PFSK-1 (cell line): Measurements from ENCODE around the gene FLAD1.

Source experiments
- FOXP2 ChIP-seq: optimal IDR thresholded peaks from 2 replicates; pipeline ENCODE3; 2011; ENCODE audit warnings: borderline replicate concordance, control low read depth, inconsistent platforms; ENCODE audit not compliant: insufficient read depth; ENCODE audit errors: extremely low read length, extremely low read depth
- POLR2AphosphoS5 ChIP-seq: IDR thresholded peaks from 2 replicates; pipeline ENCODE4 v1.6.1; 2012; ENCODE audit warnings: low read depth, mild to moderate bottlenecking, control low read depth, low read length, moderate library complexity
- SIN3A ChIP-seq: IDR thresholded peaks from 2 replicates; pipeline ENCODE4 v1.6.1; 2012; ENCODE audit warnings: mild to moderate bottlenecking, low read length, moderate library complexity, borderline replicate concordance; ENCODE audit not compliant: insufficient read depth
- TAF1 ChIP-seq: IDR thresholded peaks from 2 replicates; pipeline ENCODE4 v1.6.1; 2012; ENCODE audit warnings: low read length, control low read depth, borderline replicate concordance; ENCODE audit not compliant: insufficient read depth
- TF ChIP-seq, protein P1 (sequence below), 2 experiments: IDR thresholded peaks; 2 replicates each; pipeline versions ENCODE4 v1.6.1 to v1.8.0; 2011 to 2012; ENCODE audit warnings: low read depth in 2 of 2, low read length in 2 of 2, control low read depth in 1 of 2, inconsistent platforms in 1 of 2, mild to moderate bottlenecking in 1 of 2, moderate library complexity in 1 of 2; ENCODE audit not compliant: insufficient read depth in 1 of 2

FLAD1 gene

DNA sequence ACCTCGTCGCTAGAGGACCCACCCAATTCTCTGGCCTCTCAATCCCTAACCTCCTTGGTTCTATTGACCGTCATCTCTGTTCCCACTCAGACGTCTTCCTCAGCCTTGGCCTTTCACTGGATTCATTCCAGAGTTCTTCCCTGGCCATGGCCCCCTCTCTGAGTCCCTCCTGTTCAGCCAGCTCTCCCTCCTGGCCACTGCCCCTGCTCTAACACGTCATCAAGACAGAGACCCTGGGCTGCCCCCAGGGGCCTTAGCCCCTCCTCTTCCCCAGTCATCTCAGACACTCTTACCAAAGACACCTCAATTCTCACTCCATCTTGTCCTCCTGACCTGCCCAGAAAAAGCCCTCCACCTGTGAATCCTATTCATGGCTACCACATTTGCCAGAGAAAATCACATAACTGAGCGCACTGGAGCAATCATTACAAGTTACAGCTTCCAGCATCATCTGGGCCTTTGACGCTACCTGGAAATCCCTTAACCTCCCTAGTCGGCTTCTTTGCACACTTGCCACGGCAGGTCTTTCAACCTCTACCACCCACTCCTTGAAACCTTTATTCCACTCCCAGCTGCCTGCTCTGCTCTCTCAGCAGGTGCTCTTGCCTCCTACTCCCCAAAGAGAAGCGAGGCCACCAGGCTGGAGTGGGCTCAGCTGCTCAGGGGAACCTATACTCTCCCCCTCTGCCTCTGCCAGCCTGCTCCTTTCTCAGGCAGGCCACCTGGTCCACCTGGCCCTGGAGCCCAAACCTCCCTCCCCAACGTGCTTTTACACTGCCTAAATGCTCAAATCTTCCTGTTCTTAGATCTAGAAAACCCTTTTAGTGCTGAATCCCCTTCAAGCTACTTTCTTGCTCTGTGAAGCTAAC lies 36.5 kb downstream of the FLAD1 start:
- TF ChIP-seq POLR2AphosphoS5, result no peak

DNA sequence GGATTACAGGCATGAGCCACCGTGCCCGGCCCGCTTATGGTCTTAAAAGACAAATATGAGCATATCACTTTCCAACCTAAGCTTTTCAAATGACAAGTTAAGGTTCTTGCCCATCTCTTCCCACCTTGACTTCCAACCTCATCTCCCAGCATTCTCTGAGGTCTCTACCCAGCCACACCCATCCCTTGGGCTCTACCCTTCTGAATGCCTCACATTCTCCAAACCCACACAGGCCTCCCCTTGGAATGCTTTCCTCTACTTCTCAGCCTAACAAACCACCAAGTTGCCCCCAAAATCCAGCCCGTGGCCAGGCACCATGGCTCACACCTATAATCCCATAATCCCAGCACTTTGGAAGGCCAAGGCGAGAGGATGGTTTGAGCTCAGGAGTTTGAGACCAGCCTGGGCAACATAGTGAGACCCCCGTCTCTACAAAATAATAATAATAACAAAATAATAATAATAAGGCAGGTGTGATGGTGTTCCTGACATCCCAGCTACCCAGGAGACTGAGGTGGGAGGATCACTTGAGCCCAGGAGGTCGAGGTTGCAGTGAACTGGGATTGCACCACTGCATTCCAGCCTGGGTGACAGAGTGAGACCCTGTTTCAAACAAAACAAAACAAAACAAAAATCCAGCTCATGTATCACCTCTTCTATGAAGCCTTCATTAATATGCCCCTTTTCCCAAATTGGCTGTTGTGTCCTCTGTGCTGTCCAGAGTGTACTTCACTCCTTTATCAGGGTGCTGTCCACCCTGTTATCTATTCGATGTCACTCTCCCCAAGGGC lies 39.2 kb downstream of the FLAD1 start:
- TF ChIP-seq FOXP2 (no peak), TAF1 (no peak), POLR2AphosphoS5 (no peak), SIN3A (no peak)
- TF ChIP-seq, protein P1, sequence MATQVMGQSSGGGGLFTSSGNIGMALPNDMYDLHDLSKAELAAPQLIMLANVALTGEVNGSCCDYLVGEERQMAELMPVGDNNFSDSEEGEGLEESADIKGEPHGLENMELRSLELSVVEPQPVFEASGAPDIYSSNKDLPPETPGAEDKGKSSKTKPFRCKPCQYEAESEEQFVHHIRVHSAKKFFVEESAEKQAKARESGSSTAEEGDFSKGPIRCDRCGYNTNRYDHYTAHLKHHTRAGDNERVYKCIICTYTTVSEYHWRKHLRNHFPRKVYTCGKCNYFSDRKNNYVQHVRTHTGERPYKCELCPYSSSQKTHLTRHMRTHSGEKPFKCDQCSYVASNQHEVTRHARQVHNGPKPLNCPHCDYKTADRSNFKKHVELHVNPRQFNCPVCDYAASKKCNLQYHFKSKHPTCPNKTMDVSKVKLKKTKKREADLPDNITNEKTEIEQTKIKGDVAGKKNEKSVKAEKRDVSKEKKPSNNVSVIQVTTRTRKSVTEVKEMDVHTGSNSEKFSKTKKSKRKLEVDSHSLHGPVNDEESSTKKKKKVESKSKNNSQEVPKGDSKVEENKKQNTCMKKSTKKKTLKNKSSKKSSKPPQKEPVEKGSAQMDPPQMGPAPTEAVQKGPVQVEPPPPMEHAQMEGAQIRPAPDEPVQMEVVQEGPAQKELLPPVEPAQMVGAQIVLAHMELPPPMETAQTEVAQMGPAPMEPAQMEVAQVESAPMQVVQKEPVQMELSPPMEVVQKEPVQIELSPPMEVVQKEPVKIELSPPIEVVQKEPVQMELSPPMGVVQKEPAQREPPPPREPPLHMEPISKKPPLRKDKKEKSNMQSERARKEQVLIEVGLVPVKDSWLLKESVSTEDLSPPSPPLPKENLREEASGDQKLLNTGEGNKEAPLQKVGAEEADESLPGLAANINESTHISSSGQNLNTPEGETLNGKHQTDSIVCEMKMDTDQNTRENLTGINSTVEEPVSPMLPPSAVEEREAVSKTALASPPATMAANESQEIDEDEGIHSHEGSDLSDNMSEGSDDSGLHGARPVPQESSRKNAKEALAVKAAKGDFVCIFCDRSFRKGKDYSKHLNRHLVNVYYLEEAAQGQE (IDR thresholded peaks at IDR 0.05; ENCODE audit: insufficient read depth in 1 of 2, low read depth in 2 of 2, low read length in 2 of 2), result no peak

DNA sequence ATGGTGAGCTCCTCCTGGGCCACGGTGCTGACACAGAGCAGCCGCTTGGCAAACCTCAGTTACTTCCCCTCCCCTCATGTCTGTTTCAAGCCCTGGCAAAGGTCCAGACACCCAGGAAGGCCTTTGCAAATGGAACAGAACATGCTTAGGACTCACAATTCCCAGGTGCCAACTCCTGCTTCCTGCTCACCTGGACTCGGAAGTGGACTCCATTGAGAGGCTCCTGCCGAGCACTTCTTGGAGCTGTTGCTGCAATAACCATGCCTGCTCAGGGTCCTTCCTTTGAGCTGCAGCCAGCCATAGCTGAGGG lies 39.7 kb downstream of the FLAD1 start:
- TF ChIP-seq, protein P1 (IDR thresholded peaks at IDR 0.05; ENCODE audit: insufficient read depth in 1 of 2, low read depth in 2 of 2, low read length in 2 of 2), result no peak
- no peak for TF ChIP-seq POLR2AphosphoS5
- TF ChIP-seq TAF1, result no peak
- no peak for TF ChIP-seq FOXP2
- TF ChIP-seq SIN3A, result no peak

DNA sequence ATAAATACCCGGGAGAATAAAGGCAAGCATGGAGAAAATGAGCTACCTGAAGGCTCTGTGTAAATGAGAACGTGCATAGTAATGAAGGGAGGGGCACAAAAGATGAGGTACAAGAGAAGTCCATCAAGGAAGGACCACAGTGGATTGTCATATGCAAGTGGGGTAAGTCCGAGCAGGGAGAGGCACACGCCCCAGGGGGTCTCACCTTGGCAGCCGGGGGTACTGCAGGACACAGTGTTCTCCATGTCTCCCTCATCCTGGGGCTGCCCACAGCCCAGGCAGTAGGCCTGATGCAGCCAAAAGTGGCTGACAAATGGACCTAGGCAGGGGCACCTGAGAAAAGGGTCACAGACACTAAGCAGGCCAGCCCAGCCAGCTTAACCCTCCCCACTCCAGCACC lies 40.5 kb downstream of the FLAD1 start:
- TF ChIP-seq TAF1 (no peak), FOXP2 (no peak), POLR2AphosphoS5 (no peak), SIN3A (no peak)
- TF ChIP-seq, protein P1 (IDR thresholded peaks at IDR 0.05; ENCODE audit: insufficient read depth in 1 of 2, low read depth in 2 of 2, low read length in 2 of 2), result no peak

DNA sequence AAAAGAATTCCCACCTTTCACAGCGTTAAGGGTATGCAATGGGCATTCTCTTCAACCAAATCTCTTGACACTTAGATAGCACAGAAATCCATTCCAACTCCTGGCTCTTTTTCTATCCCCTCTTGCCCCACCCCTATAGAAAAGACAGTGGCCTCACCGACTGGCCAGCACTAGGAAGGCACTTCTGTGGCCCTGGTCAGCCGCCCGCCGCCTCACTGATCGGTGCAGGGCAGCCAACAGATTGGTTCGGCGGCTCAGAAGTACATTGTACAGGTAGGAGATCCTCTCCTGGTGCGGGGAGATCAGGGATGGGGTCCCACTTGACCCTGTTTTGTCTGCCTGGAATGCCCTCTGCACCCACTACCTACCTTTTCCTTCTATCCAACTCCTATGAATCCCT lies 41.2 kb downstream of the FLAD1 start:
- TF ChIP-seq, protein P1 (IDR thresholded peaks at IDR 0.05; ENCODE audit: insufficient read depth in 1 of 2, low read depth in 2 of 2, low read length in 2 of 2), result no peak
- TF ChIP-seq SIN3A, result no peak
